SIG-M5 treated with dmso at 0.1 percent for 504 hours (cell line): ENCODE measurements around the gene SPAG16.
A peak's percentile ranks its signal among the peaks of the same experiment; 100 is the strongest.

ENCODE experiments used
- DNase-seq: peaks from one replicate; lab custom pipeline; 2025; ENCODE audit not compliant: unreplicated experiment; lab: John Stamatoyannopoulos, UW

The SPAG16 gene

DNA sequence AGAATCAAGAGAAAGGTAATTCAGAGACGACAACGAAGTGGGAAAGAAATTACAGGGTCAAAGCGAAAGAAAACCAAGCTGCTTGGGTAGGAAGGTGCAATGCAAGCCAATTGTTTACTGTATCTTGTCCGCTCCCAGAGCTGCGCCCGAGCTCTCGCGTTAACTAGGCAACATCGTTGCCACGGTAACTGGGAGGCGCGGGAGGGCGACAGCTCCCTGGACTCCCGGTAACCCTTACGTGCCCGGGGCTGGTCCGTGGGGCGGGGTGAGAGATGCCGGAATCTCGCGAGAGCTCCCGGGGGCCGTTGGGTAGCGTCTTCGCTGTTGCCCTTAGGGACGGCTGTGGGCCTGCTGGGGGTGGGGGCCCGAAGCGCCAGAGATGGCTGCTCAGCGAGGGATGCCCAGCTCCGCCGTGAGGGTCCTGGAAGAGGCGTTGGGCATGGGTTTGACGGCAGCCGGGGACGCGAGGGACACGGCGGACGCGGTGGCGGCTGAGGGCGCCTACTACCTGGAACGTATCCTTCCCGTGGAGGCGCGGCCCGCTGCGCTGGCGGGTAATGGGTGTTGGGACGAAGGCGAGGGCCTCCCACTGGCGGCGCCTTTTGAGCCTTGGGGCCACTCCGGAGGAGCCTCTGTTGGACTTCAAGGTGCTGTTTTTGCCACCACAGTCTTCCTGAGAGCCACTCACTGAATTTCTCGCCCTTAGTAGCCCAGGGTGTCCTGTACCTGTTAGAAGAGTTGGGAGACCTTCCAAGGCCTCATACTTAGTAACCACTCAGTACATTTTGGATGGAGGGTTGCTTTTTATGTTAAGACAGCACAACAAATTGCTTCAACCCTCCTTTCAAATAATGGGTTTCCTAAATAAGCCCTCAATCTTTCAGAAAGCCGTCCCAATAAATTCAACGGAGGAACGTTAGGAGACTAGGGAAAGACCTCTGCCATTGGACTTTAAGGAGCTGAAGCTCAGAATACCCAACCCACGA, at the start of gene SPAG16:
Gene SPAG16 (plus strand): TSS at position 360 of the 986 bp plus-strand sequence.
- DNase-seq: no peak

DNA sequence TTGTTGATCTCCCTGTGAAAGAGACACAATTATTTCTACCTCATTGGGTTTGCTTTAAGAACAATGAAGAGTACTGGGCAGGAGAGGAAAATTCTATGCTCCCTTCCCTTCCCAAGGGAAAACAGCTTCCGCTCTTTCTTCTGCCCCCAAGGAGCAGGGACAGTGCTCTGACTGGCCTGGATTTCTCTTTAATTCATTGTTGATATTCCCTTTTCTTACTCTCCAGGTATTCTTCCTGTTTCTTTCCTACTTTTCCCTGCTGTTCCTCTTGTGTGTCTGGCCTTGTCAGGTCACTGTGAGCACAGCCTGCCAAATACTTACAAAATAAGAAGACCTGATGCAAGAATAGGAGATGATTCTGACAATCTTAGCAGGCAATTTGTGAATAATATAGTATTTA, 49.6 kb upstream of the SPAG16 start:
- DNase-seq: no peak

DNA sequence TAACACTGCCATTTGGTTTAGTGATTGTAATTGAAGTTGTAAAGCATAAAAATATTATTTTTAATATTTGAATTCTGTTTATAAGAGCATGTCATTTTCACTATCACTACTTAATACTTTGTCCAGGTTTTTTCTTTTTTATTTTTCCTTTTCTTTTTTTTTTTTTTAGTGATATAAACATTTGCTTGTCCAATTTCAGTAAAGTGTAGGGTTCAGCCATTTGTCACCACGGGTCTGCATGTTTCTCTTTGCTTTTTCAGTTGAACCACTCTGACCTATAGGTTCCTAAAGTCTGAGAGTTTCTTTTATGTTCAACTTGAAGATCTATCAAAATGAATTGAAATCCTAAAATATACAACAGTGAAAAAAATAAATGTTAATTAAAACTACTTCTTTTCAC, 48.5 kb upstream of the SPAG16 start:
- no peak for DNase-seq

DNA sequence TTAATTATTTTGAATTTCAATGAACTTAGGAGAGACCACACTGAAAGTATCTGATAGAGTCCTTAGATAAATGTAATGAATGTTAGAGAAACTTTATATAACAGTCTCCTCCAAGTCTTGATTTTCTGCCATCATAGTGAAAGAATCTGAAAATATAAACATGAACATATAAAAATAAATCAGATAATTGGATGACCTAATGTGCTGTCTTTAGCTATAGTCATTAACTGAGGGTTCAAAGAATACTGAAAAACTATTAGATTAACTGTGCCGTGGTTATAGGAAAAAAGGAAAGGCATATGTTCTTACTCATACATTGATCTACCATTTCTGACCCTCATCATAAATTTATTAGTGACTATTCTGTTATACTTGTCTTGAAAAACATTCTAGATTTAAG, 47.0 kb upstream of the SPAG16 start:
- DNase-seq: no peak

DNA sequence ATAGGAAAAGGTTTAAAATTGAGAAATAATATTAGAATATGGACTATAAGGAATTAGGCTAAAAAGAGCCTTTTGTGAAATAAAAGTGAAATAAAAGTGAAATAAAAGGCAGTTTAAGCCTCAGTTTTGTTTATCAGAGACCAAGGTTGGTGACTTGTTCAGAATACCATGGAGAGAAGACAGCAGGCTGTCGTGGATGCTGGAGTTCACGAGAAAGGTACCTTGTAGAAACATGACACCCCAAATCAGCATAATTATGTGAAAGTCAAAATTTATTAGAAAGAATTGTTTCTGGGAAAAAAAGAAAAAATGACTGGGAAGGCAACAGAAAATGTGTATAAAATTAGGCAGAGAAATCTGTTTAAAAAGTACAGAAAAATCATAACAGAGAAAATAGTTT, 46.5 kb upstream of the SPAG16 start:
- DNase-seq: no peak

DNA sequence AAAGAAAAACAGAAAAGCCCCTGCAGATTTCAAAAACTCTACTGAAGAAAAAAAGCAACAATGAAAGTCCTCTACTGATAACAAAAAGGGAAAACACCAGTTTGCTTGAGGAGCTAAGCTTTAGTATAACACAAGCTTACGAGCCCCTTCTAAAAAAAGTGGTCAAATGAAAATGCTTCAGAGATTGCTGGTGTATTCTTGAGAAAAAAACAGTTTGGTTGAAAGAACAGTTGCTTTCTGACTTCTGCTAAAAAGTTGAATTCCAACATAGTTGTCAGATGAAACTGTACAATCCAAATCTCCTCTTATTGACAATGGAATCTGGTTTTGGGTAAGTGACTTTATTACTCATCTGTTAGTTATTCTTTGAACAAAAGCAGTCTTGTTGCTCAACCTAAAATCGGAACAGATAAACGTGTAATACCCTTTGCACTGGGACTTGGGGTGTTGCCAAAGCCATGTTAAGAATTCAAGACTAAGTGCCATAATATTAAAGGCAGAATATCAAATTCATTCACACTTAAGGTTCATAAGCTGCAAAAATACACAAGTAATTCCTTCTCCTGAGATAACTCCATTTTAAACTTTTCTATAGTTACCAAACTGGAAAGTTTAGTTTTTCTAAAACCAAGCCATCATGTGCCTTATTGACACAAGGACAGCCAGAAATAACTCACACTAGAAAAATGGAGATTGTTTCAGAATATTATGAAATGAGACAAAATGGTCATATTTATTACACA, 45.3 kb upstream of the SPAG16 start:
- peak; percentile 29 for DNase-seq

DNA sequence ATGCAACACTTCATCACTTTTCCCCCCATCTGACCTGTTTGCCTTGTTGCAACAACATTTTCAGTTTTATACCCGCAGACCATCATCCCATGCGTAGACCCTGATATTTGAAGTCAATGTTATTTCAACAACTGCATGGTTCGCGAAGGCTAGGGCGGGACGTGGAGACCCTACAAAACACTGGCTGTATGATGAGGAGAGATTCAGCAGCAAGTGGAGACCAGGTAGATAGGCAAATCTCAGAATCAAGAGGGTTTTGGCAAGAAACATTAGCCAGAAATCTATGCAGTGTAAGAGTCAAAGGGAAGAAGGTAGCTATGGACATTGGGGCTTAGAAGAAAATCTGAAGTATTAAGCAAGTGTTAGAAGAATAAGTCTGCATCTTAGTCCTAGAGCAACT, 42.4 kb upstream of the SPAG16 start:
- DNase-seq: no peak

DNA sequence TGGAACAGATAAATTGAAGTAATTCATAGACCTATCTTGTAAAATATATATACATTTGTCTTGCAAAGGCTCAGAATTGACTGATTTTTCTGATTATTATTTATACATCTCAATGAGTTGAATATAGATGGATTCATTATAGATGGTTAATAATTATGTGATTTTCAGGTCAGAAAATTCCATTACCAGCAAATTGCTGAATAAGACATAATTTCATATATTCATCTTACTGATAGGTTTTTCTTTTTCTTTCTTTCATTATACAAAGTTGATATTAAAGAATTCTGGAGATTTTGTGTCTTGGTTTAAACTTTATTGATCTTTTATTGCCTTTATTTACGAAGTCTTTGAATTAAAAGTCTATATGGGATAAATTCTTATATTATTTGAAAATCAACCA, 41.6 kb upstream of the SPAG16 start:
- DNase-seq: no peak

DNA sequence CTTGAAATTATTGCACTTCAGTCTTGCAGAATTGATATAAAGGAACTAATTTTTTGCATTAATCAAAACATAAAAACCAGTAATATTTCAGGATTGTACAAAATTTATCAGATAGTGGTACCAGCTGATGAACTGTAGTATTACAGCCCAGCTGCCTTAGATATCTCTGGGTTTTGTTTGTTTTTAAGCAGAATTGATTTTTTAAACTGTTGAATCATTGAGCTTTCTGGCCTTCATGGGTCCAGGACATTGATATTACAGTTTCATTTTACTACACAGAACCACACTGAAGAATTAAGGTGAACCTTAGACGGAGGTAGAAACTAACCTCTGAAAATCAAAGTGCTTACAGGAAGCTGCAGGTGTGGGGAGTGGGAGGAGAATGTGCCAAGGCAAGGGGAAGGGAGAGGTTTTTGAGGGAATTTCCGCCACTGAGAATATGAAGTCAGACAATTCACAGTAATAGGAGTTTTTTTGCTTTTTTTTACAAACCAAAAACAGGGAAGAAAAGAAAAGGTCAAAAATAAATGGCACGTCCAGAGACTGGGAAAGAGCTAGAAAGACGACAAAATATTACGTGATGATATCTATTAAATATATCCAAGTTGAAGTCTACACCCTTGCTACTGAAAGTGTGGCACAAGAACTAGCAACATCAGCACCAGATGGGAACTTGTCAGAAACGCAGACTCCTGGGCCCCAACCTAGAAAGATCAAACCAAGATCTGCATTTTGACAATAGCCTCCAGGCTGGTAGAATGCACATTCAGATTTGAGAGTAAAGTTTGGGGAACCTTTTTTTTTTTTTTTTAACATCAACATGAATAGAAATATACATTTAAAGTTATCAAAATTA, 40.8 kb upstream of the SPAG16 start:
- DNase-seq: no peak

DNA sequence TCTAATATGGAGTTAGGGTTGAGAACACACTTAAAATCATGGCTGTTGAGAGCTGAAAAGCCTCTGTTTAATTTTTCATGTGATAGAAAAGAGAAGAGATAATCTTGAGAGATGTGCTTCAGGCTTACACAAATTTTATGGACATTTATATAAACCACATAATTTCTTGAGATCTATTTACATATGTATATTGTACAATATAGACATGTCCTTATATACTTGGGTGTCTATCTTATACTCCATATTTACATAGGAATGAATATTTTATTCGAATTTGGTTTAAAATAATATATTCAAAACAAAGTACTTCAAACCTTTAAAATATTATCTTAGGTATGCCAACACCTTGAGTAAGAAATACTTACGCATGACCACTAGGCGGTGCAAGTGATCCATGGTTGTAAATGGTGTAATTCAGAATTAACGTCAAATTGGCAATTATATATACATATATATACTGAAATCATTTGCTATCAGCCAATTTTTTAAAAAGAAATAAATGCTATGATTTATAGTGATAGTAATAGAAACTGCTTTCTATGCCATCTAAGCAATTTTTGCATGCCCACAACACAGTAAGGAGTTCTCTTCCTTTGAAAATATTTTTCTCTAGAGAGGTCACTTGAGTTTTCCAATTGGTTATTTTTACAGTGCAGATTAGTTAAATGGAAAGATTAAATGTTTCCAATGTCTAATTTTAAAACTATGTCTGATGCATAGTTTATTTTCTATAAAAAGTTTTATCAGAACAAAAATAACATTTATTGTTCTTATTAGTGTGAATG, 37.6 kb upstream of the SPAG16 start:
- peak; percentile 36 for DNase-seq

DNA sequence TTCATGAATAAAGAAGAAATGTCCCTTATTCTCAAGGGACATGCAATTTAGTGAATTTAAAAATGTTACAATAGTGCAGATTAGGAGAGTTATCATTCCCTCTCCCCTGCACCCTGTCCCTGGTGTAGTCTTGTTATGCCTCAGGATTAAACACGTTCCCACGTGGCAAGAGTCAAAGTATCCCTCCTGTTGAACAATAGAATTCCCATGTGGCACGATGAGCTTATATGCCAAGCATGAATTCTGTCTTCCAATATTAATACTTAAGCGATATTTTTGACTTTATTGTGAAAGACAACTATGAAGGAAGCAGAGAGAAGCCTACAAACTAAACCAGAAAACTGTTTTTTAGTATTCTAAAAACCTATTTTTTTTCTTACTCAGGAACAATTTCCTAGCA, 36.7 kb upstream of the SPAG16 start:
- DNase-seq: no peak

DNA sequence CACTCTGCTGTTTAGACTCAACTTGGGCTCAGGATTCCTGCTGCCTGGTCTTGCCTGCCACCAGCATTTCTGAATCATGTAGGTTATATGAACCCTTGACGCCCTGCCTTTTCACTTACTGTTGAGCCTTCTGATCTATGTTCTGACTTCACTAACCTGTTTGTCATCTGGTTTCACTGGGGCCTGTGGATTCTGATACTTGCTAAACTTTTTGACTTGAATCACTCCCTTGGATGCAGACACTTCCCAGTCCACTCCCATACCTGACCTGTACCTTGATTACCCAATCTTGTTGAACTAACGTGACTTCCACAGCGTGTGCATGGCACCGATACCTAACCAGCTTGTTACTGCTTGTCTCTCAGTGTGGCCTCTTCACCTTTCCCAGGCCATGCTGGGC, 35.6 kb upstream of the SPAG16 start:
- no peak for DNase-seq

DNA sequence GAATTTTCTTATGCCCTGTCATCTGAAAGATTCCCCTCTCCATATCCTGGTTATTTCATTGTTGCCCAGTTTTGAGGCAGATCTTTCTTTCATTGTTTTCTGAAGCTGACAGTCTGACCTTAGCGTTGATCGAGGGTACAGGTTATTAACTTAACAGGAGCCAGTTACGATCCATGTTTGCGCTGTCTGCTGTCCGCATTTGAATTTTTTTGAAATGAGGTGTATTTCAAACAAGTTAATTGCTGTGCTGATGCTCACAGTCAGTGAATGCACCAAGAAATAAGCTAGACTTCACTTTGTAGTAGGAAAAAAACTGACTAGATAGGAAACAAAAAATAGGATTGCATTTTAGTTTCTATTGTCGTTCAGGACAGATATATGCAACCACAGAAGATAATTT, 34.8 kb upstream of the SPAG16 start:
- DNase-seq: no peak

DNA sequence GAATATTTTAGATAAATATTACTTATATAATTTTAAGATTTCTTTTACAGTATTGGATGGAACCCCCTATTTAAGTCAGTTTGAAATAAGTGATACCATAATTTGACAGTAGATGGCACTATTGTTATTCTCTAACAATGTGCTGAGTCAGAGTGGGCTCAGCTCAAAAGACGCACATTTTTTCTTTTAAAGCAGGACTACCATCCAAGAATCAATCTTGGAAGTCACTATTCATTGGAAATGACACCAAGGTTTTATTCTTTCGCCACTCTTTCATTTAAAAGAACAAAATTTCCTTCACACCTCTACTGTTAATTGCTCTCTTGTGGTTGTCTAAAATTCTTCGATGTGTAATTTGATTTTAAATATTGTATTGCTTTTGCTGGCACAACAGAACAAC, 32.6 kb upstream of the SPAG16 start:
- peak; percentile 48 for DNase-seq

DNA sequence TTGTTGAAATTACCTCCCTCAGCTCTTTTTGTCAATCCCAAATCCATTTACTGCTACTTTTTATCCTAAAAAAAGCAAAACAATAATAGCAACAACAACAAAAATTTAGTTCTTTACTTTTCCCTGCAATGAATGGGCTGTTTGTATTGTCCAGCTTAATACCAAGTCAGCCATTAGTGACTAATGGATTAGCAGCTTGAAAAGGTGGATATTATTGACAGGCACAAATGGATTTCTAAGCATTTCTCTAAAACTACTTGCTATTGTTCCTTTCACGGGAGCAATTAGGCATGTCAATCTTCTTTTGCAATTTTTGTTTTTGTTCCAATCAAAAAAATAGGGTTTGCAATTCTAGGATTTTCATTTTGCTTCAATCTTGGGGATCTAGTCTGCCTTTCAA, 32.1 kb upstream of the SPAG16 start:
- DNase-seq: no peak

DNA sequence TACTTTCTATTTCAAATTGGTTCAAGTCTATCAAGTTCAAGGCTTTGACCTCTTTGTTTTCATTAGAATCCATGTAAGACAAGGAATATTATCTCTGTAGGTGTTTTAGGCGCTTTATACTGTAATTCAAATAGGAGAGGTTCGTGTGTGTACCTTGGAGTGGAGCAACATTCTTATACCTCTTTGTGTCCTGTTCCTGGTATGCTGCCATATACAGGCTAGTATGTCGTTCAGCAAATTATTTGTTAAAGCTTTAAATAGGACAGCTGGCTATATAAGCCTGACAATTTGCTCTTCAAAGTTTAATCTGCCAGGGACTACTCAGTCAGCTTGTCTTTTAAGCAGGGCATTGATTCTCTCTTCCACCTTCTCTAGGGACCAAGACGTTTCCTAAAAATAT, 31.1 kb upstream of the SPAG16 start:
- no peak for DNase-seq

DNA sequence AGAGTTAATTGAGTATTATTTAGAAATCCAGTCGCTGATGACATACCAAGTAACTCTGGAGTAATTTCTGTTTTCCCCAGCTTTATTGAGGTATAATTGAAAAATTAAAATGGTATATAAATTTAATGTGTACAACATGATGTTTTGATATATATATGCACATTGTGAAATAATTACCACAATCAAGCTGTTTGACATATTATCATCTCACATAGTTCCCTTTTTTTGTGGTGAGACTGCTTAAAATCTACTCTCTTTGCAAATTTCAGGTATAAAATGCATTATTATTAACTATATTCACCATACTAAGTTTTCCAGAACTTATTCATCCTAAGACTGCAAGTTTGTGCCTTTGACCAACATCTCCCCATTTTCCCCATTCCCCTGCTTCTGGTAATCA, 25.0 kb upstream of the SPAG16 start:
- DNase-seq: no peak

DNA sequence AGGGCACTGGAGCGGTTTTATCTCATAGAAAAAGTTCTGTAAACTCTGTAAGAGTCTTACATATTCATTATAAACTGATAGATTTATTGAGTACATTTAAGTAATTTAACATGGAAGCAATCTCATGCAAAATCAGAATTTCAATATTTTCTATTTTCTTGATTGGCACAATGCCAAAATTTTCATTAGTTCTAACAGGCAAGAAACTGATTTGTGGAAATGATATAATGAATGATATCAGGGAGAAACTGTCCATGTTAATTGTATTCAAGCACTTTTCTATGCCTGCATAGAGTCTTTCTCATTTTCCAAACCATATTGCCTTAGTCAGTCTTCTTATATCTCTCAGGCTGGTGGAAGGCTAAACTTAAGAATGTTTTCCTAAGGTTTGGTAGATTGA, 23.0 kb upstream of the SPAG16 start:
- DNase-seq: no peak

DNA sequence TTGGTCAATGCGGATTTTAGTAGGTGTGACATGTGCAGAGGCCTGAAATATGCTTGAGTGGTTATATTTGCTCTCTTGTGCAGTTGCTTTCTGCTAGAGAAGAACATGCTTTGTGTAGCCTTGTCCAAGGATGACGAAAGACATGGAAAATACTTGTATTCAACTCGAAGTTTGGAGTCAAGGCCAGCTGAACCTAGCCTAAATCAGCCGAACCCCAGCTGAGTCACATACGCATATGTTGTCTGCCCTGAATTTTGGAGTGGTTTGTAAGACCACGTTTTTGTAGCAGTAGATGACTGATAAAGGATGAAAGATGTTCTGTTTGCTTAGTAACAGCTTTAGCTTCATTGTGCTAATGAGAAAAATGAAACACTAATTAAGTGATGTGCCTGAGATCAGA, 22.5 kb upstream of the SPAG16 start:
- DNase-seq: no peak

DNA sequence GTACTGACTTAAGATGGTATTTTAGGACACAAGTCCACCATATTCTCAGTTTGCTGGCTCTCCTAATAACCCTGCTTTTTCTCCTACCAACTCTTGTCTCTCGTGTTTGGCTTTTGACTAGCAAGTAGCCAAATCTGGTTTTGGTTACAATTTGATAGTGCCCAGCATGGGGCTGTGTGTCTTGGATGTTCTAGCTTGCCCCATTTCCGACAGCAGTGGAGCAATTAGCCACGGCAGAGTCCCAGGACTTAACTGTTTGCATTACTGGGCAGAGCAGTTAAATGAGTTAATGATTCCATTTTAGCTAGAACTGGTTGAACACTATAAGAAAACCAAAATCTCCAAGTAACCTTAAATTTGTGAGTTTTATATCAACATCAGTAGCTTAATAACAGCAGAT, 18.6 kb upstream of the SPAG16 start:
- DNase-seq: no peak

DNA sequence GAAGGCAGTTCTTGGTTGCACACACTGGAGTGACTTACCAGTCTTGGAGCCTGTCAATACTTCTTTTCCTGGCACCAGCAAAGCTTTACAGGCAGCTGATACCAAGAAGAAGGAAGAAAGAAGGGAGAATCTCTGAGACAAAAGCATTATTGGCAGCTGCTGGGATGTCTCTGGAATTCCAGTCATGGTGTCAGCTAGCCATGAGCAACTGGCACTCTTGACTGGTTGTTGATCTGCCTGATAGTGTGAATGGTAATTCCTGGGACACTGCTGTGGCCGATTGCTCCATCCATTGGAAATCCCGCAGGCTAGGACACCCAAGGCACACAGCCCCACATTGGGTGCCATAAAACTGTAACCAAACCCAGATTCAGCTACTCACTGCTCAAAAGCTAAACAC, 17.8 kb upstream of the SPAG16 start:
- DNase-seq: no peak
